HL-60 (cell line): ENCODE data around the gene TNFSF13B.

Source experiments
- CTCF ChIP-seq: IDR thresholded peaks from one replicate; pipeline ENCODE4 v1.5.1; 2011; ENCODE audit warnings: low read length, control low read depth, inconsistent platforms; ENCODE audit not compliant: insufficient read depth
- GABPA ChIP-seq: IDR thresholded peaks from 2 replicates; pipeline ENCODE4 v1.6.1; 2012; ENCODE audit warnings: low read depth
- POLR2AphosphoS5 ChIP-seq: IDR thresholded peaks from 2 replicates; pipeline ENCODE4 v1.6.1; 2012; ENCODE audit warnings: low read depth
- REST ChIP-seq: IDR thresholded peaks from 2 replicates; pipeline ENCODE4 v1.6.1; 2012; ENCODE audit warnings: low read depth; ENCODE audit not compliant: insufficient replicate concordance

GRCh38 chr13:108249150-108249549, 20.4 kb upstream of the TNFSF13B start:
- TF ChIP-seq CTCF (no peak), POLR2AphosphoS5 (no peak), REST (no peak), GABPA (no peak)
